HL-60 (cell line): ENCODE results near the gene PAK5.

Experiments used
- POLR2AphosphoS5 ChIP-seq: IDR thresholded peaks from 2 replicates; pipeline ENCODE4 v1.6.1; 2012; ENCODE audit warnings: low read depth
- TF ChIP-seq, protein P1 (sequence below): IDR thresholded peaks from one replicate; pipeline ENCODE4 v1.5.1; 2011; ENCODE audit warnings: low read length, control low read depth, inconsistent platforms; ENCODE audit not compliant: insufficient read depth

DNA sequence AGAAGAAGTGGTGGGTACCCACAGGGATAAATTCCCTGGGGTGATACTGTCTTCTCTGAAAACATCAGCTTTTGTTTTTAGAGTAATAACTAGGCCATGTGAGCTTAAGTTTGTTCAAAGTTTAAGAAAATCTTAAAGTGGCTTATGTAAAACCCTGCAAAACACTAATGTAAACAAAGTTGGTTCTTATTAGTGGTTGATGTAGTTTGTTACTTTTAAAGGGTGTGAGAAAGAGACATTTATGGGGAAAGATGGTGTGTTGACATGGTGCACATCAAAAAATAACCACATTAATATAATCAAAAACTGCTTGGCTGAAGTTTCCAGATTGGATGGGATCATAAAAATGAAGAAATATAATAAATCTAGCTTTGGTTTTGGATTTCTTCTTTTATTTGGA is 204.5 kb downstream of the PAK5 start:
- TF ChIP-seq, protein P1, sequence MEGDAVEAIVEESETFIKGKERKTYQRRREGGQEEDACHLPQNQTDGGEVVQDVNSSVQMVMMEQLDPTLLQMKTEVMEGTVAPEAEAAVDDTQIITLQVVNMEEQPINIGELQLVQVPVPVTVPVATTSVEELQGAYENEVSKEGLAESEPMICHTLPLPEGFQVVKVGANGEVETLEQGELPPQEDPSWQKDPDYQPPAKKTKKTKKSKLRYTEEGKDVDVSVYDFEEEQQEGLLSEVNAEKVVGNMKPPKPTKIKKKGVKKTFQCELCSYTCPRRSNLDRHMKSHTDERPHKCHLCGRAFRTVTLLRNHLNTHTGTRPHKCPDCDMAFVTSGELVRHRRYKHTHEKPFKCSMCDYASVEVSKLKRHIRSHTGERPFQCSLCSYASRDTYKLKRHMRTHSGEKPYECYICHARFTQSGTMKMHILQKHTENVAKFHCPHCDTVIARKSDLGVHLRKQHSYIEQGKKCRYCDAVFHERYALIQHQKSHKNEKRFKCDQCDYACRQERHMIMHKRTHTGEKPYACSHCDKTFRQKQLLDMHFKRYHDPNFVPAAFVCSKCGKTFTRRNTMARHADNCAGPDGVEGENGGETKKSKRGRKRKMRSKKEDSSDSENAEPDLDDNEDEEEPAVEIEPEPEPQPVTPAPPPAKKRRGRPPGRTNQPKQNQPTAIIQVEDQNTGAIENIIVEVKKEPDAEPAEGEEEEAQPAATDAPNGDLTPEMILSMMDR = no peak
- TF ChIP-seq POLR2AphosphoS5 = no peak
